Peyer's patch (tissue), 4 donors: ENCODE results near the gene MAN1A2.

Experiments
- POLR2A ChIP-seq, 2 donors: fragments of 450-650 bp; IDR thresholded peaks; one replicate each; pipeline ENCODE4 v1.5.1; 2017; ENCODE audit warnings: antibody characterized with exemption in 2 of 2, mild to moderate bottlenecking in 2 of 2, moderate library complexity in 2 of 2
- TF ChIP-seq, protein P1 (sequence below), 6 experiments: fragments of 450-650 bp in 4 of 6; fragments of 200-600 bp in 2 of 6; sonication (generic) in 1 of 6; IDR thresholded peaks; one replicate each; pipeline ENCODE4 v1.5.1; 2017 to 2019; ENCODE audit warnings: antibody characterized with exemption in 6 of 6, mild to moderate bottlenecking in 3 of 6, moderate library complexity in 1 of 6

DNA sequence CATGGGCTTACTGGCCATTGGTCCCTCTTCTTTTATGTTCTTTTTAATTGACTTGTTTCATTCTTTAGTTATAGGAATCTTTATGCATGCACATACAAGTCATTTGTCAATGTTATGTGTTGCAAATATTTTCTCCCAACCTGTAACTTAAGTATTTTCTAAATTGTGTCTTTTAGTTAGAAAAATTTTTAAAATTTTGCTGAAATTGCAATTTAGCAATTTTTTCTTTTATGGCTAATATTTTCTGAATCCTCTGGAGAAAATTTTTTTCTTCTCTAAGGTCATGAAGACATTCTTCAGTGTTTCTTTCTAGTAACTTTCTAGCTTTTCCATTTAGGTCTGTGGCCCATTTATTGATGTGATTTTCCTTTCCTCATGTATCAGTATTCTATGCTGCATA, 189.7 kb downstream of the MAN1A2 start:
- TF ChIP-seq, protein P1, sequence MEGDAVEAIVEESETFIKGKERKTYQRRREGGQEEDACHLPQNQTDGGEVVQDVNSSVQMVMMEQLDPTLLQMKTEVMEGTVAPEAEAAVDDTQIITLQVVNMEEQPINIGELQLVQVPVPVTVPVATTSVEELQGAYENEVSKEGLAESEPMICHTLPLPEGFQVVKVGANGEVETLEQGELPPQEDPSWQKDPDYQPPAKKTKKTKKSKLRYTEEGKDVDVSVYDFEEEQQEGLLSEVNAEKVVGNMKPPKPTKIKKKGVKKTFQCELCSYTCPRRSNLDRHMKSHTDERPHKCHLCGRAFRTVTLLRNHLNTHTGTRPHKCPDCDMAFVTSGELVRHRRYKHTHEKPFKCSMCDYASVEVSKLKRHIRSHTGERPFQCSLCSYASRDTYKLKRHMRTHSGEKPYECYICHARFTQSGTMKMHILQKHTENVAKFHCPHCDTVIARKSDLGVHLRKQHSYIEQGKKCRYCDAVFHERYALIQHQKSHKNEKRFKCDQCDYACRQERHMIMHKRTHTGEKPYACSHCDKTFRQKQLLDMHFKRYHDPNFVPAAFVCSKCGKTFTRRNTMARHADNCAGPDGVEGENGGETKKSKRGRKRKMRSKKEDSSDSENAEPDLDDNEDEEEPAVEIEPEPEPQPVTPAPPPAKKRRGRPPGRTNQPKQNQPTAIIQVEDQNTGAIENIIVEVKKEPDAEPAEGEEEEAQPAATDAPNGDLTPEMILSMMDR (IDR thresholded peaks at IDR 0.05) = no peak
- no peak for TF ChIP-seq POLR2A (IDR thresholded peaks at IDR 0.05)
